NB4 (cell line): ENCODE measurements around the gene AMH.

Experiments
- CTCF ChIP-seq: IDR thresholded peaks from one replicate; pipeline ENCODE4 v1.5.1; 2012; ENCODE audit warnings: low read depth, low read length
- POLR2A ChIP-seq: IDR thresholded peaks from 2 replicates; pipeline ENCODE4 v1.6.1; 2011; ENCODE audit warnings: mild to moderate bottlenecking; ENCODE audit not compliant: insufficient read length; ENCODE audit errors: extremely low read depth

DNA sequence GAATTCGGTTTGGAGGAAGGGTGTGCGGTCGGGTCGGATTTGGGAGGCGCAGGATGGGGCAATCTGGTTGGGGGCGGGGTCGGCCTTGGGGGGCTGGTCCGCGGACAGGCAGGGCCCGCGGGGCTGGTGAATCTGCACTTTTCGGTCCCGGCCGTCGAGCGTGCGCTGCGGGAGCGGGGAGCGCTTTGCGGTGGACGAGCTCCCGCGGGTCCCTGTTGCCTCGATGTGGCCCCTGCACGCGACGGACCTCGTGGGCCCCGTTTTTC, 21.0 kb downstream of the AMH start:
- TF ChIP-seq CTCF (no peak), POLR2A (no peak)
